ENCODE measurements around the gene TSPAN9. TPM values are rescaled to one million over a fixed set of nuclear protein-coding genes. Genes with fewer than 3 reads are reported as not detected.
A peak's percentile ranks its signal among the peaks of the same experiment; 100 is the strongest.

TSPAN9 gene
- total and polyA plus RNA-seq, 4 donors: 27.6 to 40.1 (median 30.9) TPM

- no peaks in the 10 kb centered on the region for H3K9me3 ChIP-seq (ENCODE audit: control insufficient read depth, insufficient read depth, low read length)
- WGBS (ENCODE audit: insufficient coverage): 74% methylated on average over 12 of the region's 12 CpGs
- peaks cover 2% of the 10 kb centered on the region for H3K27me3 ChIP-seq (ENCODE audit: control insufficient read depth, insufficient read depth, low read length)
- H3K4me3 ChIP-seq (ENCODE audit: low read depth, low read length): no peak overlapping the region
- H3K4me1 ChIP-seq (ENCODE audit: control insufficient read depth, insufficient read depth, low read length): peaks cover 11% of the 10 kb centered on the region
- peaks cover 3% of the 10 kb centered on the region for H3K36me3 ChIP-seq (ENCODE audit: control insufficient read depth, insufficient read depth, low read length)
- H3K27ac ChIP-seq (ENCODE audit: low read depth, low read length): no peak overlapping the region
- DNase-seq (ENCODE audit: low read depth in 4 of 6, low spot score in 6 of 6): no peak
These were observed 246.0 kb downstream of the TSPAN9 start for GRCh38 chr12:3323002-3323685.

GRCh38 chr12:3325736-3326135 lies 248.6 kb downstream of the TSPAN9 start:
- no peak overlapping the region for H3K27ac ChIP-seq (ENCODE audit: low read depth, low read length)
- H3K36me3 ChIP-seq (ENCODE audit: control insufficient read depth, insufficient read depth, low read length): peaks cover 3% of the 10 kb centered on the region
- no peak overlapping the region for H3K4me3 ChIP-seq (ENCODE audit: low read depth, low read length)
- no peaks in the 10 kb centered on the region for H3K9me3 ChIP-seq (ENCODE audit: control insufficient read depth, insufficient read depth, low read length)
- DNase-seq (ENCODE audit: low read depth in 4 of 6, low spot score in 6 of 6): no peak
- H3K4me1 ChIP-seq (ENCODE audit: control insufficient read depth, insufficient read depth, low read length): peaks cover 12% of the 10 kb centered on the region
- no peaks in the 10 kb centered on the region for H3K27me3 ChIP-seq (ENCODE audit: control insufficient read depth, insufficient read depth, low read length)

GRCh38 chr12:3326156-3326849 lies 249.1 kb downstream of the TSPAN9 start:
- no peak overlapping the region for H3K27ac ChIP-seq (ENCODE audit: low read depth, low read length)
- peaks cover 10% of the 10 kb centered on the region for H3K4me1 ChIP-seq (ENCODE audit: control insufficient read depth, insufficient read depth, low read length)
- WGBS (ENCODE audit: insufficient coverage): 56% methylated on average over 7 of the region's 15 CpGs
- no peak overlapping the region for H3K4me3 ChIP-seq (ENCODE audit: low read depth, low read length)
- no peaks in the 10 kb centered on the region for H3K9me3 ChIP-seq (ENCODE audit: control insufficient read depth, insufficient read depth, low read length)
- no peaks in the 10 kb centered on the region for H3K27me3 ChIP-seq (ENCODE audit: control insufficient read depth, insufficient read depth, low read length)
- H3K36me3 ChIP-seq (ENCODE audit: control insufficient read depth, insufficient read depth, low read length): peaks cover 3% of the 10 kb centered on the region
- DNase-seq (ENCODE audit: low read depth in 4 of 6, low spot score in 6 of 6): no peak

- no peak for DNase-seq (ENCODE audit: low read depth in 4 of 6, low spot score in 6 of 6)
- no peaks in the 10 kb centered on the region for H3K27me3 ChIP-seq (ENCODE audit: control insufficient read depth, insufficient read depth, low read length)
- no peak overlapping the region for H3K4me3 ChIP-seq (ENCODE audit: low read depth, low read length)
- H3K4me1 ChIP-seq (ENCODE audit: control insufficient read depth, insufficient read depth, low read length): peaks cover 4% of the 10 kb centered on the region
- H3K9me3 ChIP-seq (ENCODE audit: control insufficient read depth, insufficient read depth, low read length): no peaks in the 10 kb centered on the region
- H3K27ac ChIP-seq (ENCODE audit: low read depth, low read length): no peak overlapping the region
- 86% methylated on average over 17 of the region's 17 CpGs for WGBS (ENCODE audit: insufficient coverage)
- H3K36me3 ChIP-seq (ENCODE audit: control insufficient read depth, insufficient read depth, low read length): peaks cover 3% of the 10 kb centered on the region
These were observed 249.9 kb downstream of the TSPAN9 start for GRCh38 chr12:3326850-3327780.

GRCh38 chr12:3328081-3328480 lies 250.9 kb downstream of the TSPAN9 start:
- Histone ChIP-seq H3K4me3 (ENCODE audit: low read depth, low read length) (no peak overlapping the region), H3K27me3 (ENCODE audit: control insufficient read depth, insufficient read depth, low read length) (no peaks in the 10 kb centered on the region), H3K4me1 (ENCODE audit: control insufficient read depth, insufficient read depth, low read length) (peaks cover 4% of the 10 kb centered on the region), H3K9me3 (ENCODE audit: control insufficient read depth, insufficient read depth, low read length) (no peaks in the 10 kb centered on the region), H3K36me3 (ENCODE audit: control insufficient read depth, insufficient read depth, low read length) (peaks cover under 1% of the 10 kb centered on the region), H3K27ac (ENCODE audit: low read depth, low read length) (no peak overlapping the region)
- DNase-seq (ENCODE audit: low read depth in 4 of 6, low spot score in 6 of 6): no peak
- WGBS (ENCODE audit: insufficient coverage): 90% methylated on average over 3 of the region's 4 CpGs

- 90% methylated on average over 14 of the region's 14 CpGs for WGBS (ENCODE audit: insufficient coverage)
- no peak overlapping the region for H3K27ac ChIP-seq (ENCODE audit: low read depth, low read length)
- H3K36me3 ChIP-seq (ENCODE audit: control insufficient read depth, insufficient read depth, low read length): no peaks in the 10 kb centered on the region
- no peak overlapping the region for H3K4me3 ChIP-seq (ENCODE audit: low read depth, low read length)
- no peaks in the 10 kb centered on the region for H3K27me3 ChIP-seq (ENCODE audit: control insufficient read depth, insufficient read depth, low read length)
- H3K9me3 ChIP-seq (ENCODE audit: control insufficient read depth, insufficient read depth, low read length): no peaks in the 10 kb centered on the region
- peaks cover 4% of the 10 kb centered on the region for H3K4me1 ChIP-seq (ENCODE audit: control insufficient read depth, insufficient read depth, low read length)
- DNase-seq (ENCODE audit: low read depth in 4 of 6, low spot score in 6 of 6): no peak
These were observed 251.4 kb downstream of the TSPAN9 start for GRCh38 chr12:3328571-3328970.

- no peak overlapping the region for H3K27ac ChIP-seq (ENCODE audit: low read depth, low read length)
- H3K4me3 ChIP-seq (ENCODE audit: low read depth, low read length): no peak overlapping the region
- DNase-seq (ENCODE audit: low read depth in 4 of 6, low spot score in 6 of 6): no peak
- no peaks in the 10 kb centered on the region for H3K9me3 ChIP-seq (ENCODE audit: control insufficient read depth, insufficient read depth, low read length)
- 86% methylated on average over 6 of the region's 6 CpGs for WGBS (ENCODE audit: insufficient coverage)
- peaks cover 10% of the 10 kb centered on the region for H3K4me1 ChIP-seq (ENCODE audit: control insufficient read depth, insufficient read depth, low read length)
- H3K36me3 ChIP-seq (ENCODE audit: control insufficient read depth, insufficient read depth, low read length): no peaks in the 10 kb centered on the region
- no peaks in the 10 kb centered on the region for H3K27me3 ChIP-seq (ENCODE audit: control insufficient read depth, insufficient read depth, low read length)
These were observed 252.2 kb downstream of the TSPAN9 start for GRCh38 chr12:3329361-3329760.

- no peak overlapping the region for H3K4me3 ChIP-seq (ENCODE audit: low read depth, low read length)
- WGBS (ENCODE audit: insufficient coverage): 83% methylated on average over 4 of the region's 7 CpGs
These were observed 253.9 kb downstream of the TSPAN9 start for GRCh38 chr12:3330976-3331510.

GRCh38 chr12:3332188-3332587 lies 255.0 kb downstream of the TSPAN9 start:
- Histone ChIP-seq H3K36me3 (ENCODE audit: control insufficient read depth, insufficient read depth, low read length) (no peaks in the 10 kb centered on the region), H3K9me3 (ENCODE audit: control insufficient read depth, insufficient read depth, low read length) (no peaks in the 10 kb centered on the region), H3K4me1 (ENCODE audit: control insufficient read depth, insufficient read depth, low read length) (peaks cover 22% of the 10 kb centered on the region), H3K27me3 (ENCODE audit: control insufficient read depth, insufficient read depth, low read length) (no peaks in the 10 kb centered on the region), H3K27ac (ENCODE audit: low read depth, low read length) (no peak overlapping the region), H3K4me3 (ENCODE audit: low read depth, low read length) (no peak overlapping the region)
- no CpG with 5 or more reads among the region's 3 CpGs for WGBS (ENCODE audit: insufficient coverage)
- no peak for DNase-seq (ENCODE audit: low read depth in 4 of 6, low spot score in 6 of 6)

More at GRCh38 chr12:3330976-3331510, 253.9 kb downstream of the TSPAN9 start:
- DNase-seq (ENCODE audit: low read depth in 4 of 6, low spot score in 6 of 6): peak in 2 of 6 donors; percentile 28 to 90
- Histone ChIP-seq H3K27me3 (ENCODE audit: control insufficient read depth, insufficient read depth, low read length) (no peaks in the 10 kb centered on the region), H3K4me1 (ENCODE audit: control insufficient read depth, insufficient read depth, low read length) (peaks cover 11% of the 10 kb centered on the region), H3K36me3 (ENCODE audit: control insufficient read depth, insufficient read depth, low read length) (no peaks in the 10 kb centered on the region), H3K9me3 (ENCODE audit: control insufficient read depth, insufficient read depth, low read length) (no peaks in the 10 kb centered on the region), H3K27ac (ENCODE audit: low read depth, low read length) (no peak overlapping the region)

All from spinal cord (tissue), 10 donors.